Panc1 (cell line): ENCODE results near the gene B9D2.

Experiments
- SIN3A ChIP-seq: IDR thresholded peaks from 2 replicates; pipeline ENCODE4 v1.6.1; 2012; ENCODE audit warnings: low read depth, mild to moderate bottlenecking, low read length, moderate library complexity, borderline replicate concordance; ENCODE audit not compliant: insufficient read depth
- TF ChIP-seq, protein P1 (sequence below): fragments of 450-650 bp; IDR thresholded peaks from 2 replicates; pipeline ENCODE4 v1.5.1; 2017; ENCODE audit warnings: mild to moderate bottlenecking
- TF ChIP-seq, protein P2 (sequence below), 2 experiments: IDR thresholded peaks; 2 replicates each; pipeline ENCODE4 v1.6.1; 2011 to 2012; ENCODE audit warnings: low read depth in 2 of 2, control low read depth in 1 of 2, low read length in 1 of 2, mild to moderate bottlenecking in 1 of 2, moderate library complexity in 1 of 2; ENCODE audit not compliant: insufficient read depth in 1 of 2

DNA sequence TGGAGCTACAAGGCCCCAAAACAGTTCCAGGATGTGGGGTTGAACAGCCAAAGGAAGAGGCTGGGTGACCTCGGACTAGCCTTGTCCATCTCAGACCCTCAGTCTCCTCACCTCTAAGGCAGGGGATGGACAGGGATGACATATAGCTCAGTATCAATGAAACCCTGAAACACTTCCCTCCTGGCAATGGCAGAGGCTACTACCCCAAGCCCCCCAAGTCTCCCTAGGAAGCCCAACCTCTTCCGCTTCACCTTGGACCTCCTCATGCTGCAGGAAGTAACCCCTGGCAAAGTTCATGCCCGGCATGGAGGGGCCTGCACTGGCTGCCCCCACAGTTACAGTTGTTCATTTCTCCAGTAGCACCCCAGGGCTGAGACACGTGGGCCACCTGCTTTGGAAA is 43.4 kb downstream of the B9D2 start:
- TF ChIP-seq, protein P1, sequence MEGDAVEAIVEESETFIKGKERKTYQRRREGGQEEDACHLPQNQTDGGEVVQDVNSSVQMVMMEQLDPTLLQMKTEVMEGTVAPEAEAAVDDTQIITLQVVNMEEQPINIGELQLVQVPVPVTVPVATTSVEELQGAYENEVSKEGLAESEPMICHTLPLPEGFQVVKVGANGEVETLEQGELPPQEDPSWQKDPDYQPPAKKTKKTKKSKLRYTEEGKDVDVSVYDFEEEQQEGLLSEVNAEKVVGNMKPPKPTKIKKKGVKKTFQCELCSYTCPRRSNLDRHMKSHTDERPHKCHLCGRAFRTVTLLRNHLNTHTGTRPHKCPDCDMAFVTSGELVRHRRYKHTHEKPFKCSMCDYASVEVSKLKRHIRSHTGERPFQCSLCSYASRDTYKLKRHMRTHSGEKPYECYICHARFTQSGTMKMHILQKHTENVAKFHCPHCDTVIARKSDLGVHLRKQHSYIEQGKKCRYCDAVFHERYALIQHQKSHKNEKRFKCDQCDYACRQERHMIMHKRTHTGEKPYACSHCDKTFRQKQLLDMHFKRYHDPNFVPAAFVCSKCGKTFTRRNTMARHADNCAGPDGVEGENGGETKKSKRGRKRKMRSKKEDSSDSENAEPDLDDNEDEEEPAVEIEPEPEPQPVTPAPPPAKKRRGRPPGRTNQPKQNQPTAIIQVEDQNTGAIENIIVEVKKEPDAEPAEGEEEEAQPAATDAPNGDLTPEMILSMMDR, result no peak
- TF ChIP-seq, protein P2, sequence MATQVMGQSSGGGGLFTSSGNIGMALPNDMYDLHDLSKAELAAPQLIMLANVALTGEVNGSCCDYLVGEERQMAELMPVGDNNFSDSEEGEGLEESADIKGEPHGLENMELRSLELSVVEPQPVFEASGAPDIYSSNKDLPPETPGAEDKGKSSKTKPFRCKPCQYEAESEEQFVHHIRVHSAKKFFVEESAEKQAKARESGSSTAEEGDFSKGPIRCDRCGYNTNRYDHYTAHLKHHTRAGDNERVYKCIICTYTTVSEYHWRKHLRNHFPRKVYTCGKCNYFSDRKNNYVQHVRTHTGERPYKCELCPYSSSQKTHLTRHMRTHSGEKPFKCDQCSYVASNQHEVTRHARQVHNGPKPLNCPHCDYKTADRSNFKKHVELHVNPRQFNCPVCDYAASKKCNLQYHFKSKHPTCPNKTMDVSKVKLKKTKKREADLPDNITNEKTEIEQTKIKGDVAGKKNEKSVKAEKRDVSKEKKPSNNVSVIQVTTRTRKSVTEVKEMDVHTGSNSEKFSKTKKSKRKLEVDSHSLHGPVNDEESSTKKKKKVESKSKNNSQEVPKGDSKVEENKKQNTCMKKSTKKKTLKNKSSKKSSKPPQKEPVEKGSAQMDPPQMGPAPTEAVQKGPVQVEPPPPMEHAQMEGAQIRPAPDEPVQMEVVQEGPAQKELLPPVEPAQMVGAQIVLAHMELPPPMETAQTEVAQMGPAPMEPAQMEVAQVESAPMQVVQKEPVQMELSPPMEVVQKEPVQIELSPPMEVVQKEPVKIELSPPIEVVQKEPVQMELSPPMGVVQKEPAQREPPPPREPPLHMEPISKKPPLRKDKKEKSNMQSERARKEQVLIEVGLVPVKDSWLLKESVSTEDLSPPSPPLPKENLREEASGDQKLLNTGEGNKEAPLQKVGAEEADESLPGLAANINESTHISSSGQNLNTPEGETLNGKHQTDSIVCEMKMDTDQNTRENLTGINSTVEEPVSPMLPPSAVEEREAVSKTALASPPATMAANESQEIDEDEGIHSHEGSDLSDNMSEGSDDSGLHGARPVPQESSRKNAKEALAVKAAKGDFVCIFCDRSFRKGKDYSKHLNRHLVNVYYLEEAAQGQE (IDR thresholded peaks at IDR 0.05; ENCODE audit: insufficient read depth in 1 of 2, low read depth in 2 of 2, low read length in 1 of 2), result no peak
- no peak for TF ChIP-seq SIN3A
